ENCODE measurements around the gene ASPM. TPM values are rescaled to one million over a fixed set of nuclear protein-coding genes. Genes with fewer than 3 reads are reported as not detected.

The ASPM gene
- total and polyA plus RNA-seq, 2 donors (not counting 1 experiment from before 2014, with no cell fraction given) = 0.13 to 0.27 TPM

DNA sequence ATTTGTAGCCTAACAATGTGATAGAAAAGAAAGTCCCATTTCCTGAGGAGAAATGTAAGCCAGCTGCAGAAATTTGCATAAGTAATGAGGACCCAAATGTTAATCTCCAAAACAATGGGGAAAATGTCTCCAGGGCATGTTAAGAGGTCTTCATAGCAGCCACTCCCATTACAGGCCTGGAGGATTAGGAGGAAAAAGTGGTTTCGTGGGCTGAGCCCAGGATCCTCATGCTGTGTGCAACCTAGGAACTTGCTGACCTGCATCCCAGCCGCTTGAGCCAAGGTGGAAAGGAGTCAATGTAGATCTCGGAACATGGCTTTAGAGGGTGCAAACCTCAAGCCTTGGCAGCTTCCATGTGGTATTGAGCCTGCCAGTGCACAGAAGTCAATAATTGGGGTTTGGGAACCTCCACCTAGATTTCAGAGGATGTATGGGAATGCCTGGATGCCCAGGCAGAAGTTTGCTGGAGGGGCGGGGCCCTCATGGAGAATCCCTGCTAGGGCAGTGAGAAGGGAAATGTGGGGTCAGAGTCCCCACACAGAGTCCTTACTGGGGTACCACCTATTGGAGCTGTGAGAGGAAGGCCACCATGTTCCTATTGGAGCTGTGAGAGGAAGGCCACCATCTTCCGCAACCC, 65.2 kb downstream of the ASPM start:
- Mint-ChIP-seq H3K9me3 (ENCODE audit: insufficient read depth) (peaks cover 5% of the 10 kb centered on the region), H3K27me3 (no peaks in the 10 kb centered on the region), H3K4me1 (no peaks in the 10 kb centered on the region), H3K4me3 (no peak overlapping the region), H3K27ac (no peak overlapping the region)
- DNase-seq = no peak
- H4K20me1 ChIP-seq (ENCODE audit: control insufficient read depth, insufficient read depth, low read length, poor library complexity, severe bottlenecking) = no peaks in the 10 kb centered on the region
- intact Hi-C loops (cut with micrococcal nuclease) = no loop called here
- H3K9me3 ChIP-seq (ENCODE audit: control extremely low read depth in 1 of 3, control insufficient read depth in 2 of 3, insufficient read depth in 1 of 3, low read length in 2 of 3) = peaks cover 0 to 17% (median 11%) of the 10 kb centered on the region in 3 donors
- H3K4me2 ChIP-seq (replicated peaks; ENCODE audit: low read depth, low read length, poor library complexity, severe bottlenecking) = no peak overlapping the region
- H2AFZ ChIP-seq (ENCODE audit: insufficient read depth, low read depth, low read length, poor library complexity, severe bottlenecking) = no peak overlapping the region
- no peak overlapping the region for H3K9ac ChIP-seq (ENCODE audit: low read length)
- no peak for ATAC-seq (ENCODE audit: low read depth)
- ChIA-PET CTCF (no interaction called here), POLR2A (no interaction called here)
- no peaks in the 10 kb centered on the region for H3K36me3 ChIP-seq (replicated peaks in 1 of 2; ENCODE audit: control extremely low read depth in 1 of 2, control insufficient read depth in 1 of 2, extremely low read depth in 1 of 2, insufficient read depth in 2 of 2, low read length in 1 of 2)
- TF ChIP-seq EZH2 (IDR thresholded peaks at IDR 0.05; ENCODE audit: borderline replicate concordance, insufficient read depth, low read depth, low read length, poor library complexity, severe bottlenecking) = no peak
- TF ChIP-seq, protein P1, sequence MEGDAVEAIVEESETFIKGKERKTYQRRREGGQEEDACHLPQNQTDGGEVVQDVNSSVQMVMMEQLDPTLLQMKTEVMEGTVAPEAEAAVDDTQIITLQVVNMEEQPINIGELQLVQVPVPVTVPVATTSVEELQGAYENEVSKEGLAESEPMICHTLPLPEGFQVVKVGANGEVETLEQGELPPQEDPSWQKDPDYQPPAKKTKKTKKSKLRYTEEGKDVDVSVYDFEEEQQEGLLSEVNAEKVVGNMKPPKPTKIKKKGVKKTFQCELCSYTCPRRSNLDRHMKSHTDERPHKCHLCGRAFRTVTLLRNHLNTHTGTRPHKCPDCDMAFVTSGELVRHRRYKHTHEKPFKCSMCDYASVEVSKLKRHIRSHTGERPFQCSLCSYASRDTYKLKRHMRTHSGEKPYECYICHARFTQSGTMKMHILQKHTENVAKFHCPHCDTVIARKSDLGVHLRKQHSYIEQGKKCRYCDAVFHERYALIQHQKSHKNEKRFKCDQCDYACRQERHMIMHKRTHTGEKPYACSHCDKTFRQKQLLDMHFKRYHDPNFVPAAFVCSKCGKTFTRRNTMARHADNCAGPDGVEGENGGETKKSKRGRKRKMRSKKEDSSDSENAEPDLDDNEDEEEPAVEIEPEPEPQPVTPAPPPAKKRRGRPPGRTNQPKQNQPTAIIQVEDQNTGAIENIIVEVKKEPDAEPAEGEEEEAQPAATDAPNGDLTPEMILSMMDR (IDR thresholded peaks at IDR 0.05) = no peak
- H3K27ac ChIP-seq (ENCODE audit: low read length in 2 of 2) = no peak overlapping the region
- no peaks in the 10 kb centered on the region for H3K4me1 ChIP-seq (ENCODE audit: control insufficient read depth in 2 of 2, insufficient read depth in 2 of 2, low read length in 2 of 2)
- H3K27me3 ChIP-seq (replicated peaks in 1 of 4; ENCODE audit: control extremely low read depth in 1 of 4, control insufficient read depth in 3 of 4, insufficient read depth in 4 of 4, low read length in 3 of 4) = no peaks in the 10 kb centered on the region
- no peak overlapping the region for H3K4me3 ChIP-seq (ENCODE audit: control extremely low read depth in 1 of 5, extremely low read depth in 1 of 5, insufficient read depth in 1 of 5, low read depth in 2 of 5, low read length in 4 of 5)
- no peaks in the 10 kb centered on the region for H3K79me2 ChIP-seq (ENCODE audit: control insufficient read depth, insufficient read depth, low read length)
- WGBS (ENCODE audit: insufficient coverage) = 100% methylated on average over 4 of the region's 5 CpGs

DNA sequence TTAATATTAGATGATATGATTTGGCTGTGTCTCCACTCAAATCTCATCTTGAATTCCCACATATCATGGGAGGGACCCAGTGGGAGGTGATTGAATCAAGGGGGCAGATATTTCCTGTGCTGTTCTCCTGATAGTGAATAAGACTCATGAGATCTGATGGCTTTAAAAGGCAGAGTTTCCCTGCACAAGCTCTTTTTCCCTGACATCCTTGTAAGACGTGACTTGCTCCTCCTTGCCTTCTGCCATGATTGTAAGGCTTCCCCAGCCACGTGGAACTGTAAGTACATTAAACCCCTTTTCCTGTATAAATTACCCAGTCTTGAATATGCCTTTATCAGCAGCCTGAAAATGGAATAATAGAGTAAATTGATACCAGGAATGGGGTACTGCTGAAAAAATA, 66.1 kb downstream of the ASPM start:
- intact Hi-C loops (cut with micrococcal nuclease) = no loop called here
- Histone ChIP-seq H3K4me1 (ENCODE audit: control insufficient read depth in 2 of 2, insufficient read depth in 2 of 2, low read length in 2 of 2) (no peaks in the 10 kb centered on the region), H3K36me3 (replicated peaks in 1 of 2; ENCODE audit: control extremely low read depth in 1 of 2, control insufficient read depth in 1 of 2, extremely low read depth in 1 of 2, insufficient read depth in 2 of 2, low read length in 1 of 2) (no peaks in the 10 kb centered on the region), H4K20me1 (ENCODE audit: control insufficient read depth, insufficient read depth, low read length, poor library complexity, severe bottlenecking) (no peaks in the 10 kb centered on the region), H3K27me3 (replicated peaks in 1 of 4; ENCODE audit: control extremely low read depth in 1 of 4, control insufficient read depth in 3 of 4, insufficient read depth in 4 of 4, low read length in 3 of 4) (no peaks in the 10 kb centered on the region), H3K9ac (ENCODE audit: low read length) (no peak overlapping the region), H3K4me3 (ENCODE audit: control extremely low read depth in 1 of 5, extremely low read depth in 1 of 5, insufficient read depth in 1 of 5, low read depth in 2 of 5, low read length in 4 of 5) (no peak overlapping the region), H3K9me3 (ENCODE audit: control extremely low read depth in 1 of 3, control insufficient read depth in 2 of 3, insufficient read depth in 1 of 3, low read length in 2 of 3) (peaks cover 0 to 17% (median 11%) of the 10 kb centered on the region in 3 donors), H3K79me2 (ENCODE audit: control insufficient read depth, insufficient read depth, low read length) (no peaks in the 10 kb centered on the region), H2AFZ (ENCODE audit: insufficient read depth, low read depth, low read length, poor library complexity, severe bottlenecking) (no peak overlapping the region), H3K27ac (ENCODE audit: low read length in 2 of 2) (no peak overlapping the region), H3K4me2 (replicated peaks; ENCODE audit: low read depth, low read length, poor library complexity, severe bottlenecking) (no peak overlapping the region)
- Mint-ChIP-seq H3K9me3 (ENCODE audit: insufficient read depth) (peaks cover 5% of the 10 kb centered on the region), H3K4me3 (no peak overlapping the region), H3K4me1 (no peaks in the 10 kb centered on the region), H3K27ac (no peak overlapping the region), H3K27me3 (no peaks in the 10 kb centered on the region)
- WGBS (ENCODE audit: insufficient coverage) = no CpG with 5 or more reads among the region's 2 CpGs
- no peak for TF ChIP-seq EZH2 (IDR thresholded peaks at IDR 0.05; ENCODE audit: borderline replicate concordance, insufficient read depth, low read depth, low read length, poor library complexity, severe bottlenecking)
- TF ChIP-seq, protein P1 (IDR thresholded peaks at IDR 0.05) = no peak
- CTCF ChIA-PET = no interaction called here
- DNase-seq = no peak
- ATAC-seq (ENCODE audit: low read depth) = no peak
- POLR2A ChIA-PET = no interaction called here

Measured in B cell (primary cell).